Measurements from ENCODE around the gene CXCL9. TPM values are rescaled to one million over a fixed set of nuclear protein-coding genes. Genes with fewer than 3 reads are reported as not detected.
A peak's percentile ranks its signal among the peaks of the same experiment; 100 is the strongest.
"Not testable (repeated sequence)": the region's sequence is repeated elsewhere in the genome, so short reads cannot be mapped to it uniquely, and the experiment has no call there.

CXCL9 gene
- total RNA-seq, 1 experiment from 2014 or later: not detected

DNA sequence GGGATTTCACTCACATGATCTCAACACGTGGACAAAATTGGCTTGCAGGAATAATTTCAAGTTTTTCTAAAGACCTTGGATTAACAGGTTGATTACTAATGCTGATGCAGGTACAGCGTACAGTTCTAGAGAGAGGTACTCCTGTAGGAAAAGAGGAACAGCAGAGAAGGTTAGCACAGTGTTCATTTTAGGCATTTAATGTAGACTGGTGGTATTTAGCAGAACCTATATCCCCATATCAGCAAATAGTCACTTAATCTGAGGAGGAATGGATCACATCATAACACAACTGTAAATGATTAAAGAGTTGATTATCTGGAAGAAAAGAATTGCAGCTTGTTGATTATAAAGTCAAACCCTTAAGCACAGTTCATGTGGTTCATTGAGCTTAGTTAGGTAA is 15.4 kb upstream of the CXCL9 start:
- Histone ChIP-seq H3K4me3 (no peak overlapping the region), H3K36me3 (no peaks in the 10 kb centered on the region), H3K27me3 (no peaks in the 10 kb centered on the region), H3K9me3 (no peaks in the 10 kb centered on the region)
- DNase-seq: no peak

DNA sequence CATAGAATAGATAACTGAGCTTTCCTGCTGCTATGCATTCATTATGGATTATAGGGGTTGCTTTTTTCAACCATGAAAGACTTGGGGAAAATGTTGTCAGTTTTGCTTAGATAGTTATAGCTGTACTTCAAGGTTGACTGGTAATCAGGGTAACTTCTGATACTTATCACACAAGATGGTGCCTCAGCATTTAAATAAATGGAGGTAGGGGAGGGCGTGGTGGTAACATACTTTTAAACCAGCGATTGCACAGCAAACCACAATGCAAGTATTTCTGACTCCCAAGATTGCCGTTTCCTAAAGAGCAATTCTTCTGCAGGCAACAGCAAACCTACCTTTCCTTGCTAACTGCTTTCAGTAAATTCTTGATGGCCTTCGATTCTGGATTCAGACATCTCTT is 14.7 kb upstream of the CXCL9 start:
- H3K9me3 ChIP-seq: no peaks in the 10 kb centered on the region
- H3K27me3 ChIP-seq: no peaks in the 10 kb centered on the region
- no peaks in the 10 kb centered on the region for H3K36me3 ChIP-seq
- H3K4me3 ChIP-seq: no peak overlapping the region
- DNase-seq: no peak

DNA sequence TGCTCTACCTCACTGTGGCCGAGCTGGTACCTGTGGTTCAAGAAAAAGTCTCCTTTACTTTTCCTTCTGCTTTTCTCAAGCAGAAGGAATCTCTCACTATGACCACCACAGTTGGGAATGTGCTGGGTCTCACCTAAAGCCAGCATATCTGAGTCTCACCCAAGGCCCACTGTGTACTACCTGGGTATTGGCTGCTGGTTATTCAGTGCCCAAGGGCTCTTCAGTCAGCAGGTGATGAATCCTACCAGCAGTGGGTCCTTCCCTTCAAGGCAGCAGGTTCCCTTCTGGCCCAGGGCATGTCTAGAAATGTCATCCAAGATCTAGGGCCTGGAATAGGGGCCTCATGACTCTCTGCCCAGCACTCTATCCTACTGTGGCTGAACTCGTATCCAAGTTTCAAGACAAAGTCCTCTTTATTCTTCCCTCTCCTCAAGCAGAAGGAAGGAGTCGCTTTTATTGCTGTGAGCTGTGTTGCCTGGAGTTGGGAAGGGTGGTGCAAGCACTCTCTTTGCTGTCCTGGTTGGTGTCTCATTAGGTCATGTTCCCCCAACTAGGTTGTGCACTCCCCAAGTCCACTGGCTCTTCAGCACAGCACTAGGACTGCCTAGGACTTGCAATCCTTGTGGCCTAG is 9.9 kb upstream of the CXCL9 start:
- no peak for DNase-seq
- no peaks in the 10 kb centered on the region for H3K9me3 ChIP-seq
- H3K27me3 ChIP-seq: no peaks in the 10 kb centered on the region
- H3K36me3 ChIP-seq: no peaks in the 10 kb centered on the region
- H3K4me3 ChIP-seq: no peak overlapping the region

DNA sequence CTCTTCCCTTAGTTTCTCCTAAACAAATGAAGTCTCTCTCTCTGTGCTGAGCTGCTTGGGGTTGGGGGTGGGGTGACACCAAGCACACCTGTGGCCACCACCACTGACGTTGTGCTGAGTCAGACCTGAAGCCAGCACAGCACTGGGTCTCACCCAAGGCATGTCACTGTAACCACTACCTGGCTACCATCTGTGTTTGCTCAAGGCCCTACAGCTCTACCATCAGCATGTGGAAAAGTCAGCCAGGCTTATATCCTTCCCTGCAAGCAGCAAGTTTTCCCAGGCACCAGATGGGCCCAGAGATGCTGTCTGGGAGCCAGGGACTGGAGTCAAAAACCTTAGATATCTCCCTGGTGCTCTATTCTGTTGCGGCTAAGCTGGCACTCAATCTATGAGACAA is 9.1 kb upstream of the CXCL9 start:
- no peaks in the 10 kb centered on the region for H3K9me3 ChIP-seq
- no peaks in the 10 kb centered on the region for H3K27me3 ChIP-seq
- no peaks in the 10 kb centered on the region for H3K36me3 ChIP-seq
- DNase-seq: no peak
- no peak overlapping the region for H3K4me3 ChIP-seq

DNA sequence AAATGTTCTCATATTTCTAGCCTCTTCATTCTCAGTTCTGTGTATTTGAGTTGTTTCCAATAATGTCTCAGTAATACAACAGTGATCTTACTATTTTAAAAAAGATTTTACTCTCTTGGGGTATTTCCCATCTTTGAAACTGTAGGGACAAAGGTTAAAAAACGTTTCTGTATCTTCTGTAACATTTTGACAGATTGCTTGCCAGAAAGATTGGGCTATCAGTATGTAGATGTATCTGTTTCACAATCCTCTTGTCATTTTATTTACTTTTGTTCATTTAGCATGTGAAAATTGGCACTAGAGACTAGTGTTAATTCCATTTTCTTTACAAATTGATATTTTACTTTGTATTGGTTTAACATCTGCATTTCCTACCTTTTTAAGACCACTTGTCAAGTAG is 6.2 kb upstream of the CXCL9 start:
- DNase-seq: no peak
- Histone ChIP-seq H3K27me3 (no peaks in the 10 kb centered on the region), H3K36me3 (no peaks in the 10 kb centered on the region), H3K4me3 (no peak overlapping the region), H3K9me3 (no peaks in the 10 kb centered on the region)

GRCh38 chr4:76012388-76012801 is 5.1 kb upstream of the CXCL9 start:
- no peaks in the 10 kb centered on the region for H3K9me3 ChIP-seq
- no peak for DNase-seq
- no peak overlapping the region for H3K4me3 ChIP-seq
- no peaks in the 10 kb centered on the region for H3K36me3 ChIP-seq
- H3K27me3 ChIP-seq: no peaks in the 10 kb centered on the region

GRCh38 chr4:76011700-76012387 is 4.5 kb upstream of the CXCL9 start:
- no peaks in the 10 kb centered on the region for H3K9me3 ChIP-seq
- no peaks in the 10 kb centered on the region for H3K27me3 ChIP-seq
- H3K4me3 ChIP-seq: no peak overlapping the region
- no peaks in the 10 kb centered on the region for H3K36me3 ChIP-seq
- DNase-seq: peak; percentile 53

- H3K4me3 ChIP-seq: no peak overlapping the region
- no peaks in the 10 kb centered on the region for H3K9me3 ChIP-seq
- no peak for DNase-seq
Measured at GRCh38 chr4:76011018-76011670, 3.8 kb upstream of the CXCL9 start.

DNA sequence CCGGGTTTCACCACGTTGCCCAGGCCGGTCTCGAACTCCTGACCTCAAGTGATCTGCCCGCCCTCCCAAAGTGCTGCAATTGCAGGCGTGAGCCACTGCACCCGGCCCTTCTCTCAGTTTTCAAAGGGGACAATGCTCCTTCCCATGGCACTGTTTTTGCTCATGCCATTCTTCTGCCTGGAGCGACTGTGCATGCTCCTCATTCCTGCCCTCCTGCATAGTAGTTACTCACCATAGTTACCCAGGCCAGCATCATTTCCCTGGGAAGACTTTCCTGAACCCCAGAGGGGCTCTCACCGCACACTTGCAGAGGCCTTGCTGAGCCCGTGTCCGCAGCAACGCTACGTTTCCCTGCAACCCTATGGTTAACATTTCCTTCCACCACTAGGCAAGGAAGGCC is 3.3 kb upstream of the CXCL9 start:
- DNase-seq: no peak
- Histone ChIP-seq H3K9me3 (no peaks in the 10 kb centered on the region), H3K4me3 (no peak overlapping the region), H3K27me3 (no peaks in the 10 kb centered on the region), H3K36me3 (no peaks in the 10 kb centered on the region)

More at GRCh38 chr4:76011018-76011670, 3.8 kb upstream of the CXCL9 start:
- Histone ChIP-seq H3K27me3 (no peaks in the 10 kb centered on the region), H3K36me3 (no peaks in the 10 kb centered on the region)

DNA sequence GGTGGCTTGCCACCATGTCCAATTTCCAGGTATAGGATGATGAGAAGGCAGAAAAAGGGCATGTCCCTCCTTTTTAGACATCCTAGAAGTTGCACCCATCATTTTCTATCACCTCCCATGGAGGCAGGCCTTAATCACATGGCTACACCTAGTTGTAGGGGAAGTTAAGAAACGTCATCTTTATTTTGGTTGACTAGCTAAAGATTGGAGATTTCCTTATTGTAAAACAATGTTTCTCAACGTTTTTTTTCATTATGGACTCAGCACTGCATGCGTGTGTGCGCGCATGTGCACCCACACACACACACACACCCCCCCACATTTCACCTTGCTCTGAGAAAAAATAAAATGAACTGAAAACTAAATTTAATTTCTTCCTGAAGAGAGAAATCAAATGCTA is 2.0 kb upstream of the CXCL9 start:
- no peak for DNase-seq
- Histone ChIP-seq H3K36me3 (no peaks in the 10 kb centered on the region), H3K9me3 (no peaks in the 10 kb centered on the region), H3K4me3 (no peak overlapping the region), H3K27me3 (no peaks in the 10 kb centered on the region)

DNA sequence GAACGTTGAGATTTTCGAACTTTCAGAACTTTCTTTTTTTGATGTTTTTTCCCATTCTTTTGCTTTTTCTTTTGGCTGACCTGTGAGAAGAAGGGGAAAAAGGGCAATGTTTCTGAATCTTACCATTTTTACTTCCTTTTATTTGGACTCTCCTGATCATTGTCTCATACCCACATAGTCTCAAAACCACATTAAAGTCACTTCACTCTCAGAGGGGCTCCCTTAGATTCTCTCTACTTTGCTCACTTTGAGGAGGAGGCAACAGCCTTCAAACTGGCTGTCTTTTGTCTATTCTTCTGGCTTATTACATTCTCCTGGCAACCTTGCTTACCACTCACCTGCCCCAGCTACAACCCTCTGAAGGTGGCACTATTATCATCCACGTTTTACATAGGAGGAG is 3.7 kb downstream of the CXCL9 start:
- no peaks in the 10 kb centered on the region for H3K36me3 ChIP-seq
- H3K27me3 ChIP-seq: no peaks in the 10 kb centered on the region
- no peak for DNase-seq
- H3K9me3 ChIP-seq: no peaks in the 10 kb centered on the region
- H3K4me3 ChIP-seq: no peak overlapping the region

GRCh38 chr4:76003035-76003434 is 4.3 kb downstream of the CXCL9 start:
- H3K4me3 ChIP-seq: no peak overlapping the region
- DNase-seq: no peak

DNA sequence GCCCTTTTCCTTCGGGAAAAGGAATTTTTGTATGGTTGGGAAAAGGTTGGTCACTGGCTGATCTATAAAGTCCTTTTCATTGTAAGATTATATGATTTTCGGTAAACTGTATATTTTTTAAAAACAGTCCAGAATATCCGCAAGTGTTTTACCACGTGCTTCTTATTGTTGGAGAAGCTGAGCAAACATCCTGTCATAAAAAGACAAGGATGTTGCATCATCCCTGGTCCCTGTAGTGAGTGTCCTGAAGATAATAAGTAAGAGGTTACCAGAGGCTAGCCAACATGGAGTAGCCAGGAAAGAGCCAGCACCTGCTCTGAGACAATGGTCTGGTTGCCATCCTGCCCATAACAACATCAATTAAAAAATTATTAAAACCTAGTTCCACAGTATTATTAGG is 5.1 kb downstream of the CXCL9 start:
- DNase-seq: no peak
- H3K9me3 ChIP-seq: no peaks in the 10 kb centered on the region
- no peaks in the 10 kb centered on the region for H3K27me3 ChIP-seq
- H3K36me3 ChIP-seq: no peaks in the 10 kb centered on the region
- H3K4me3 ChIP-seq: no peak overlapping the region

More at GRCh38 chr4:76003035-76003434, 4.3 kb downstream of the CXCL9 start:
- Histone ChIP-seq H3K9me3 (no peaks in the 10 kb centered on the region), H3K36me3 (no peaks in the 10 kb centered on the region), H3K27me3 (no peaks in the 10 kb centered on the region)

DNA sequence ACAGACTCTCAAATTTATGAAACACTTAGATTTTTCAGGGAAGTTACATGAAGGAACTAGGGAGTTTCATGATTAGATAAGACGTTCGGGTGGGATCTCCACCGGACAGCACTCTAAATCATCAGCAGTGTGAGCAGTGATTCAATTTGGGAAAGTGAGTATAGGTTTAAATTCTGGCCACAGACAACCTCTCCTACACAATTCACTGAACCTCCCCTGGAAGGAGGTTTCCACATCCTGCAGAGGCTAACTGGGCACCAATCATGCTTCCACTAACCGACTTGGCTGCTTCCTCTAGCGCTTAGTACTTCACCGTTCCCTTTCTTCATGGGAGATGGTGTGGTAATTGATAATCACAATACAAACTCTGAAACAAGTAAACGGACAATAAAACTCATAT is 5.6 kb downstream of the CXCL9 start:
- Histone ChIP-seq H3K36me3 (no peaks in the 10 kb centered on the region), H3K4me3 (no peak overlapping the region), H3K27me3 (no peaks in the 10 kb centered on the region), H3K9me3 (no peaks in the 10 kb centered on the region)
- no peak for DNase-seq

- Histone ChIP-seq H3K4me3 (no peak overlapping the region), H3K9me3 (no peaks in the 10 kb centered on the region), H3K27me3 (no peaks in the 10 kb centered on the region), H3K36me3 (no peaks in the 10 kb centered on the region)
- no peak for DNase-seq
Measured at GRCh38 chr4:76000279-76000678, 7.0 kb downstream of the CXCL9 start.

DNA sequence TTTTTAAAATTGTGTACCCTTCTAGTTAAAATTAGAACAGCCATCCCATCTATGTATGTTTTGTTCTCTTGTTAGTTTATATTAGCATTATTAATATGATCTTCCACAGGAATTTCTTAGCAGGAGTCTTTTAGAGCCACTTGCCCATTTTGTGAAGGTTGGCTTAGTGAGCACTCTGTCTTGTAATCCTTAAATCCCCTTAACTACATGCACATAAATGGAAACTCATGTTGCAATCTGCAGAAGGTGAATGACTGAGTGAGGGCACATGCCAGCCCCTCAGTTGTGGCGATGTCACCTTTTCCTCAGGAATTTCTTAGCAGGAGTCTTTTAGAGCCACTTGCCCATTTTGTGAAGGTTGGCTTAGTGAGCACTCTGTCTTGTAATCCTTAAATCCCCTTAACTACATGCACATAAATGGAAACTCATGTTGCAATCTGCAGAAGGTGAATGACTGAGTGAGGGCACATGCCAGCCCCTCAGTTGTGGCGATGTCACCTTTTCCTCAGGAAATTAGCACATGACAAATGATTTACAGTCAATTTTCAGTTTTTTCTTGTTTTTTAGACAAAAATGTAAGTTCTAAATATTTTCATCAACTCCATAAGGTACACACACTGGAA is 8.7 kb downstream of the CXCL9 start:
- not testable (repeated sequence) for DNase-seq, H3K27me3 ChIP-seq, H3K9me3 ChIP-seq, H3K4me3 ChIP-seq, H3K36me3 ChIP-seq

GRCh38 chr4:75997946-75998345 is 9.4 kb downstream of the CXCL9 start:
- Histone ChIP-seq H3K4me3 (no peak overlapping the region), H3K9me3 (no peaks in the 10 kb centered on the region), H3K36me3 (no peaks in the 10 kb centered on the region), H3K27me3 (no peaks in the 10 kb centered on the region)
- DNase-seq: no peak

Measured in MG63 (cell line).